Ramos (cell line): ENCODE data around the gene NAA38.

Experiments
- in situ Hi-C: fragments of 300-500 bp; cut with MboI; formaldehyde crosslinking; loops from one replicate; pipeline ENCODE4 v1.14.3; 2022; ENCODE audit warnings: low sequenced_read_pairs; ENCODE audit not compliant: unreplicated experiment

Gene NAA38

GRCh38 chr17:7856811-7857712, at the start of gene NAA38:
NAA38 (minus strand) TSS chr17:7857559; CDS start chr17:7857463, 96 bp downstream.
- in situ Hi-C loops: no loop called here

- in situ Hi-C loops: no loop called here
Measured at GRCh38 chr17:7903154-7904103, 46.1 kb upstream of the NAA38 start.

GRCh38 chr17:7897773-7898172, 40.4 kb upstream of the NAA38 start:
- in situ Hi-C loops: no loop called here

GRCh38 chr17:7897090-7897489, 39.7 kb upstream of the NAA38 start:
- in situ Hi-C loops: no loop called here

GRCh38 chr17:7894866-7895265, 37.5 kb upstream of the NAA38 start:
- in situ Hi-C loops: no loop called here

- in situ Hi-C loops: no loop called here
Measured at GRCh38 chr17:7894226-7894625, 36.9 kb upstream of the NAA38 start.

GRCh38 chr17:7893187-7893880, 36.0 kb upstream of the NAA38 start:
- in situ Hi-C loops: no loop called here

- in situ Hi-C loops: no loop called here
Measured at GRCh38 chr17:7889166-7889955, 32.0 kb upstream of the NAA38 start.

GRCh38 chr17:7888184-7888920, 31.0 kb upstream of the NAA38 start, which contains the start of gene CHD3:
CHD3 (plus strand) TSS chr17:7888789; CDS start chr17:7889001, 212 bp downstream.
- in situ Hi-C loops: no loop called here

- in situ Hi-C loops: no loop called here
Measured at GRCh38 chr17:7887482-7888183, 30.3 kb upstream of the NAA38 start.

- in situ Hi-C loops: no loop called here
Measured at GRCh38 chr17:7887038-7887481, 29.7 kb upstream of the NAA38 start.

- in situ Hi-C loops: no loop called here
Measured at GRCh38 chr17:7886227-7887037, 29.1 kb upstream of the NAA38 start.

GRCh38 chr17:7885367-7886226, 28.2 kb upstream of the NAA38 start:
- in situ Hi-C loops: no loop called here

- in situ Hi-C loops: no loop called here
Measured at GRCh38 chr17:7884581-7885366, 27.4 kb upstream of the NAA38 start.

GRCh38 chr17:7883781-7884386, 26.5 kb upstream of the NAA38 start:
- in situ Hi-C loops: no loop called here
